ENCODE results near the gene PRKAG2. TPM values are rescaled to one million over a fixed set of nuclear protein-coding genes. Genes with fewer than 3 reads are reported as not detected.

Gene PRKAG2
- total and polyA plus RNA-seq, 12 donors: 3.8 to 17.3 (median 10.9) TPM

DNA sequence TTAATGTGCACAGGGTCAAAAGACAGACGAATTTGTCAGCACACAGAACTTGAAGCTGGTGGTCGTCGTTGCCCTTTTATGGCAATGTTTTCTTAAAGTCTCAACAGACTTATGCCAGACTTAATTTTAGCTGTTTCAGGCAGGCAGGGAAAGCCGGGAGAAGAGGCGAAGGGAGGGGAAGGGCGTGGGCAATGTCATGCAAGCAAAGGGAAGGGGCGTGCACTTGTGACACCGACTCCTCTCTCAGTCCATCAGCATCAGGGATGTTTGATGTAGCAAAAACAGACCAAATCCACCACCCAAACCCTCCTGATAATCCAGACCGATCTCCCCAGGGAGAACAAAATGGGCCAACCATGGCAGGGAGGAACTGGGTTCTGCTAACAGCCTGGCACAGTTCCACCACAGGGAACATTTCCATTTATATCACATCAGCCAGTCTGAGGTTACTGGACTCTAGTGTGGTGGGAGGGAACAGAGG, 239.1 kb downstream of the PRKAG2 start:
- TF ChIP-seq, protein P1, sequence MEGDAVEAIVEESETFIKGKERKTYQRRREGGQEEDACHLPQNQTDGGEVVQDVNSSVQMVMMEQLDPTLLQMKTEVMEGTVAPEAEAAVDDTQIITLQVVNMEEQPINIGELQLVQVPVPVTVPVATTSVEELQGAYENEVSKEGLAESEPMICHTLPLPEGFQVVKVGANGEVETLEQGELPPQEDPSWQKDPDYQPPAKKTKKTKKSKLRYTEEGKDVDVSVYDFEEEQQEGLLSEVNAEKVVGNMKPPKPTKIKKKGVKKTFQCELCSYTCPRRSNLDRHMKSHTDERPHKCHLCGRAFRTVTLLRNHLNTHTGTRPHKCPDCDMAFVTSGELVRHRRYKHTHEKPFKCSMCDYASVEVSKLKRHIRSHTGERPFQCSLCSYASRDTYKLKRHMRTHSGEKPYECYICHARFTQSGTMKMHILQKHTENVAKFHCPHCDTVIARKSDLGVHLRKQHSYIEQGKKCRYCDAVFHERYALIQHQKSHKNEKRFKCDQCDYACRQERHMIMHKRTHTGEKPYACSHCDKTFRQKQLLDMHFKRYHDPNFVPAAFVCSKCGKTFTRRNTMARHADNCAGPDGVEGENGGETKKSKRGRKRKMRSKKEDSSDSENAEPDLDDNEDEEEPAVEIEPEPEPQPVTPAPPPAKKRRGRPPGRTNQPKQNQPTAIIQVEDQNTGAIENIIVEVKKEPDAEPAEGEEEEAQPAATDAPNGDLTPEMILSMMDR (IDR thresholded peaks at IDR 0.05): no peak
- TF ChIP-seq POLR2A (IDR thresholded peaks at IDR 0.05): no peak
- Histone ChIP-seq H3K36me3 (replicated peaks in 1 of 2) (no peaks in the 10 kb centered on the region), H3K27me3 (no peaks in the 10 kb centered on the region), H3K9me3 (replicated peaks in 1 of 3) (peaks cover 0 to 4% (median 0%) of the 10 kb centered on the region in 3 donors), H3K27ac (no peak overlapping the region), H3K4me3 (no peak overlapping the region), H3K4me1 (replicated peaks in 1 of 2) (no peaks in the 10 kb centered on the region)
- peak in 2 of 7 donors; percentile 24 to 49 for DNase-seq
- 47 to 51% (median 49%) methylated on average over 8 to 9 of the region's 9 CpGs for WGBS, 4 donors
- intact Hi-C loops (cut with DNase I): loop anchor here in 1 of 2 donors (10.0 kb wide), 1 partner anchor 107 kb away; no protein-coding TSS in a partner anchor

DNA sequence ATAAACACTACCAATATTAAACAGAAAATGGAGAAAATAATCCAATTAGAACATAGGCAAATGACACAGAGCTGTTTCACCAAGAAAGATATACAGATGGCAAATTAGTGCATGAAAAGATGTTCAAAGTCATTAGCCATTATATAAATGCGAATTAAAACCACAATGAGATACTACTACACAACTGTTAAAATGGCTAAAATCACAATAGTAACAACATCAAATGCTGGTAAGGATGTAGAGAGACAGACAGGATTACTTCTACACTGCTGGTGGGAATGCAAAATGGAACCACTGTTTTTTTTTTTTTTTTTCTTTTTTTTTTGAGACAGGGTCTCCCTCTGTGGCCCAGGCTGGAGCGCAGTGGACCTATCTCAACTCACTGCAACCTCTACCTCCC, 242.3 kb downstream of the PRKAG2 start:
- Histone ChIP-seq H3K36me3 (replicated peaks in 1 of 2) (no peaks in the 10 kb centered on the region), H3K27ac (no peak overlapping the region), H3K4me1 (replicated peaks in 1 of 2) (peaks cover 0 to 9% of the 10 kb centered on the region in 2 donors), H3K9me3 (replicated peaks in 1 of 3) (peaks cover 0 to 4% (median 0%) of the 10 kb centered on the region in 3 donors), H3K27me3 (no peaks in the 10 kb centered on the region), H3K4me3 (no peak overlapping the region)
- intact Hi-C loops (cut with DNase I): loop anchor here in 1 of 2 donors (10.0 kb wide), 1 partner anchor 110 kb away; no protein-coding TSS in a partner anchor
- no peak for DNase-seq
- 95 to 97% (median 97%) methylated on average over 2 of the region's 2 CpGs for WGBS, 4 donors
- TF ChIP-seq, protein P1 (IDR thresholded peaks at IDR 0.05): no peak
- TF ChIP-seq POLR2A (IDR thresholded peaks at IDR 0.05): no peak

DNA sequence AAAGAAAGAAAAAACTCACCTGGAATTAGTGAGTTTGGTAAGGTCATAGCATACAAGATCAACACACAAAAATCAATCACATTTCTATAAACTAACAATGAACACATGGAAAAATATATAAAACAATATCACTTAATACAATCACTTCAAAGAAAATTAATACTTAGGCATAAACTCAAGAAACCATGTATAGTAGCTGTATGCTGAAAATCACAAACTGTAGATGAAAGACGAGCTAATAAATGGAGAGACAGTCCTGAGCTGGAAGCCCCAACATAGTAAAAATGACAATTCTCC, 243.5 kb downstream of the PRKAG2 start:
- peak overlapping the region in 1 of 5 donors; percentile 42 for H3K27ac ChIP-seq
- peaks cover 0 to 9% of the 10 kb centered on the region in 2 donors for H3K4me1 ChIP-seq (replicated peaks in 1 of 2)
- intact Hi-C loops (cut with DNase I): loop anchor here in 1 of 2 donors (10.0 kb wide), 1 partner anchor 111 kb away; no protein-coding TSS in a partner anchor
- no peak for DNase-seq
- H3K27me3 ChIP-seq: no peaks in the 10 kb centered on the region
- H3K9me3 ChIP-seq (replicated peaks in 1 of 3): peaks cover 0 to 4% (median 0%) of the 10 kb centered on the region in 3 donors
- WGBS, 4 donors: 94 to 100% (median 97%) methylated on average over 1 of the region's 1 CpG
- H3K4me3 ChIP-seq: no peak overlapping the region
- no peak for TF ChIP-seq POLR2A (IDR thresholded peaks at IDR 0.05)
- TF ChIP-seq, protein P1 (IDR thresholded peaks at IDR 0.05): no peak
- H3K36me3 ChIP-seq (replicated peaks in 1 of 2): no peaks in the 10 kb centered on the region

DNA sequence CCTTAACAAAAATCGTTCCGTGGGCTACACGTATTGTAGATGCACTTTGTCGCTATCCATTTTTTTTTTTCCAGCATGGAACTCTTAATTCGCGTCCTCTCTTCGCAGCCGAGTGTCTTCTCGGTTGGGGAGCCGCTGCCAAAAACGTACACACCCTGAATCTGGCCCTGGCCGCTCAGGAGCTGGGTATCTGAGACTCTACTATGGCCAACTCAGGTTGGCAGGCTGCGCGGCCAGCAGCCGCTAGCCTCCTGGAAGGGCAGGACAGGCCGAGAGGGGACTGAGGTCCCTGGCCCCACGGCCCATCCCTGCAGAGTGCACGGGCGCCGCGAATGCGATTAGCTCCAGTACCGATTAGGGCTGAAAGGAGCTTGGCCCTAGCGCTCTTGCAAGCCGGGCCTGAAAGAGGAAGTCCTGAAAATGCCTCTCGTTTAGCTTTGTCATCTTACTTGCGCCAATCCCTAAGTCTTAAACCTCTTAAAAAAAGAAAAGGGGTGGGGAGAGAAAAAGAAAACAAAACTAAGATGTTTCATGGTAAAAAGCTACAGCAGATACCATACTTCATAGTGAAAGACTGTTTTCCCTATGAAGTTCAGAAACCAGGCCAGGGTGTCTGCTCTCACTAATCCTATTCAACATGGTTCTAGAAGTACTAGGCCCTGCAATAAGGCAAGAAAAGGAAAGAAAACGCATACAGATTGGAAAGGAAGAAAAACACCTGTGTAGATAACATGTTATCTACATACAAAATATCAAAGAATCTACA, 244.0 kb downstream of the PRKAG2 start:
- peak; percentile 41 to 67 (median 51) for DNase-seq
- peaks cover 0 to 9% of the 10 kb centered on the region in 2 donors for H3K4me1 ChIP-seq (replicated peaks in 1 of 2)
- intact Hi-C loops (cut with DNase I): loop anchor here in 1 of 2 donors (10.0 kb wide), 1 partner anchor 112 kb away; no protein-coding TSS in a partner anchor
- H3K27ac ChIP-seq: peak overlapping the region; percentile 17 to 96 (median 87)
- peaks cover 0 to 4% (median 0%) of the 10 kb centered on the region in 3 donors for H3K9me3 ChIP-seq (replicated peaks in 1 of 3)
- WGBS, 4 donors: 21 to 31% (median 24%) methylated on average over 23 to 28 of the region's 28 CpGs
- no peak for TF ChIP-seq POLR2A (IDR thresholded peaks at IDR 0.05)
- TF ChIP-seq, protein P1 (IDR thresholded peaks at IDR 0.05): no peak
- peak overlapping the region in 2 of 4 donors; percentile 39 to 84 for H3K4me3 ChIP-seq
- no peaks in the 10 kb centered on the region for H3K27me3 ChIP-seq
- no peaks in the 10 kb centered on the region for H3K36me3 ChIP-seq (replicated peaks in 1 of 2)
